ENCODE results near the gene TNFRSF25. TPM values are rescaled to one million over a fixed set of nuclear protein-coding genes. Genes with fewer than 3 reads are reported as not detected.

Gene TNFRSF25
- total and polyA plus RNA-seq, 2 of the 8 experiments (the other 6 are each of a cell fraction or from before 2014, with no cell fraction given): 10.7 to 19.5 TPM

DNA sequence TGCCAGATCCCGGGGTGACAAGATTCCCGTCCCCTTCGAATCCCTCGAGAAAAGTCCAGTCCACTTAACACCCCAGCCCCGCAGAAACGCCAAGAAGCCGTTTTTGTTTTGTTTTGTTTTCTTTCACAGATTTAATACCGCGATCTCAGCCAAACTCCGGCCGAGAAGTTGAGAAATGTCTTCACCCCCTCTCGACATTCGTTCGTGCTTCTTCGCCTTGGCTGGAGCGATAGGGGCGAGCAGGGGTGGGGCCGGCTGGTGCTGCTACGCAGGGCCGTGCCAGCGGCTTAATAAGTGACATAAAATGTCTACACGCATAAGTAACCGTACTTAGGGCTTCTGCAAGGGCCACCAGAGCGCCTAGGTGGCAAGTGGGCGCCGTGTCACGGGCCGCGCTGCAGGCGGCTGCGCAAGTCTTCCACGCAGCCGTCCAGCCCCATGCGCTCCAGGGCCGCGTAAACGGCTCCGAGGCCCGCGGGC is 4.9 kb downstream of the TNFRSF25 start:
- Histone ChIP-seq H3K14ac (ENCODE audit: insufficient read length) (no peak overlapping the region), H3K79me1 (ENCODE audit: low read depth, low read length) (no peaks in the 10 kb centered on the region), H2BK20ac (ENCODE audit: low read length) (no peak overlapping the region), H2AFZ (ENCODE audit: low read length) (no peak overlapping the region), H4K8ac (ENCODE audit: extremely low read depth, insufficient read depth, low read length) (peak overlapping the region; percentile 73), H3K79me2 (ENCODE audit: control insufficient read depth in 1 of 2, insufficient read depth in 2 of 2, low read length in 2 of 2) (no peaks in the 10 kb centered on the region), H3K9ac (replicated peaks in 1 of 4; ENCODE audit: extremely low read depth in 1 of 4, low read depth in 3 of 4, low read length in 3 of 4) (no peak overlapping the region), H4K20me1 (replicated peaks in 1 of 2; ENCODE audit: control insufficient read depth in 1 of 2, insufficient read depth in 2 of 2, low read length in 2 of 2) (no peaks in the 10 kb centered on the region), H3K23ac (ENCODE audit: insufficient read length) (no peak overlapping the region), H4K5ac (ENCODE audit: insufficient read length, low read depth, low read length) (no peak overlapping the region), H3K4ac (replicated peaks; ENCODE audit: insufficient read length, low read depth, low read length) (no peak overlapping the region), H2BK15ac (ENCODE audit: low read length) (no peak overlapping the region), H2BK120ac (replicated peaks; ENCODE audit: low read depth, low read length) (no peak overlapping the region), H3K27me3 (replicated peaks in 1 of 4; ENCODE audit: control insufficient read depth in 3 of 4, extremely low read depth in 1 of 4, insufficient read depth in 3 of 4, low read length in 3 of 4) (peaks cover 0 to 13% (median 4%) of the 10 kb centered on the region in 4 experiments; a peak in 3 of 7 replicates), H4K91ac (replicated peaks; ENCODE audit: insufficient read length, low read length) (no peak overlapping the region), H3K23me2 (ENCODE audit: low read depth, low read length) (no peaks in the 10 kb centered on the region; the same call in 1 of the 2 replicates), H3K9me3 (ENCODE audit: insufficient read depth in 2 of 2, low read depth in 1 of 2, low read length in 1 of 2) (no peaks in the 10 kb centered on the region), H3K56ac (replicated peaks; ENCODE audit: insufficient read length, low read depth, low read length) (no peak overlapping the region), H3K4me1 (replicated peaks in 1 of 4; ENCODE audit: control insufficient read depth in 3 of 4, insufficient read depth in 4 of 4, low read length in 3 of 4) (peaks cover 0 to 17% (median 14%) of the 10 kb centered on the region in 4 experiments; a peak in 5 of 7 replicates), H3K4me2 (ENCODE audit: insufficient read depth in 1 of 2, low read depth in 2 of 2, low read length in 2 of 2) (no peak overlapping the region), H3K36me3 (ENCODE audit: control insufficient read depth in 2 of 4, insufficient read depth in 4 of 4, low read length in 3 of 4) (peaks cover 0 to 6% (median 3%) of the 10 kb centered on the region in 4 experiments; a peak in 1 of 8 replicates), H2BK12ac (ENCODE audit: low read depth, low read length) (no peak overlapping the region), H2AK5ac (ENCODE audit: low read depth, low read length) (no peak overlapping the region), H2BK5ac (ENCODE audit: low read depth, low read length) (no peak overlapping the region), H3K18ac (ENCODE audit: extremely low read depth, low read length) (no peak overlapping the region), H3K4me3 (ENCODE audit: extremely low read depth in 1 of 4, insufficient read depth in 2 of 4, low read depth in 3 of 4, low read length in 4 of 4) (no peak overlapping the region), H3K27ac (ENCODE audit: low read depth, low read length) (no peak overlapping the region)
- ChIA-PET POLR2A (ENCODE audit: partially characterized antibody) (interaction anchor here (1.2 to 2.8 kb wide), 5 partner anchors 9 to 155 kb away, joined by 3 to 13 read pairs (median 7); no protein-coding TSS in a partner anchor), CTCF (ENCODE audit: partially characterized antibody) (interaction anchor here (1.0 to 6.1 kb wide), 7 partner anchors 8 to 70 kb away, joined by 3 to 31 read pairs (median 7); no protein-coding TSS in a partner anchor)
- FAIRE-seq: no peak
- 94% methylated on average over 40 of the region's 40 CpGs; no CpG with 5 or more reads in 1 of the 2 experiments for WGBS, 2 experiments (ENCODE audit: extremely low coverage in 1 of 2, insufficient coverage in 1 of 2, insufficient read length in 1 of 2, insufficient replicate concordance in 2 of 2, low coverage in 1 of 2, low lambda C conversion rate in 2 of 2, missing lambda C conversion rate in 1 of 2)
- no peak for DNase-seq (ENCODE audit: low read depth in 1 of 2, low spot score in 2 of 2)
- TF ChIP-seq ATF2 (IDR thresholded peaks at IDR 0.05; ENCODE audit: low read length): no peak
- TF ChIP-seq, protein P1, sequence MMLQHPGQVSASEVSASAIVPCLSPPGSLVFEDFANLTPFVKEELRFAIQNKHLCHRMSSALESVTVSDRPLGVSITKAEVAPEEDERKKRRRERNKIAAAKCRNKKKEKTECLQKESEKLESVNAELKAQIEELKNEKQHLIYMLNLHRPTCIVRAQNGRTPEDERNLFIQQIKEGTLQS (IDR thresholded peaks at IDR 0.05; ENCODE audit: insufficient read depth, low read depth, low read length): no peak
- TF ChIP-seq YY1 (IDR thresholded peaks at IDR 0.05; ENCODE audit: low read depth, low read length): no peak
- TF ChIP-seq, protein P2, sequence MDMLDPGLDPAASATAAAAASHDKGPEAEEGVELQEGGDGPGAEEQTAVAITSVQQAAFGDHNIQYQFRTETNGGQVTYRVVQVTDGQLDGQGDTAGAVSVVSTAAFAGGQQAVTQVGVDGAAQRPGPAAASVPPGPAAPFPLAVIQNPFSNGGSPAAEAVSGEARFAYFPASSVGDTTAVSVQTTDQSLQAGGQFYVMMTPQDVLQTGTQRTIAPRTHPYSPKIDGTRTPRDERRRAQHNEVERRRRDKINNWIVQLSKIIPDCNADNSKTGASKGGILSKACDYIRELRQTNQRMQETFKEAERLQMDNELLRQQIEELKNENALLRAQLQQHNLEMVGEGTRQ (IDR thresholded peaks at IDR 0.05; ENCODE audit: low read length): no peak
- no peak for TF ChIP-seq SUZ12 (IDR thresholded peaks at IDR 0.05; ENCODE audit: low read length)
- no peak for TF ChIP-seq EP300 (IDR thresholded peaks at IDR 0.05; ENCODE audit: borderline replicate concordance in 1 of 2, low read depth in 2 of 2, low read length in 2 of 2)
- no peak for TF ChIP-seq GABPA (IDR thresholded peaks at IDR 0.05; ENCODE audit: borderline replicate concordance, insufficient read depth, low read length)
- TF ChIP-seq KDM5A (IDR thresholded peaks at IDR 0.05; ENCODE audit: low read length): no peak
- TF ChIP-seq BCL11A (IDR thresholded peaks at IDR 0.05; ENCODE audit: low read depth in 2 of 2, low read length in 2 of 2): no peak

Measured in H1 (cell line).